ENCODE measurements around the gene BTD.
A peak's percentile ranks its signal among the peaks of the same experiment; 100 is the strongest.
"Not testable (repeated sequence)": the region's sequence is repeated elsewhere in the genome, so short reads cannot be mapped to it uniquely, and the experiment has no call there.

Gene BTD

GRCh38 chr3:15604584-15604983 lies 3.0 kb downstream of the BTD start:
- DNase-seq (ENCODE audit: low read depth, low spot score), result not testable (repeated sequence)

- no peak for DNase-seq (ENCODE audit: low read depth, low spot score)
Measured at GRCh38 chr3:15606434-15606891, 4.9 kb downstream of the BTD start.

GRCh38 chr3:15610082-15610759 lies 8.7 kb downstream of the BTD start:
- DNase-seq (ENCODE audit: low read depth, low spot score), result no peak

- no peak for DNase-seq (ENCODE audit: low read depth, low spot score)
Measured at GRCh38 chr3:15611018-15611417, 9.5 kb downstream of the BTD start.

- DNase-seq (ENCODE audit: low read depth, low spot score), result no peak
Measured at GRCh38 chr3:15612001-15612400, 10.5 kb downstream of the BTD start.

- no peak for DNase-seq (ENCODE audit: low read depth, low spot score)
Measured at GRCh38 chr3:15614958-15615357, 13.4 kb downstream of the BTD start.

GRCh38 chr3:15616053-15616452 lies 14.5 kb downstream of the BTD start:
- no peak for DNase-seq (ENCODE audit: low read depth, low spot score)

- not testable (repeated sequence) for DNase-seq (ENCODE audit: low read depth, low spot score)
Measured at GRCh38 chr3:15619659-15620464, 18.3 kb downstream of the BTD start.

GRCh38 chr3:15623535-15624440 lies 22.2 kb downstream of the BTD start:
- no peak for DNase-seq (ENCODE audit: low read depth, low spot score)

- DNase-seq (ENCODE audit: low read depth, low spot score), result no peak
Measured at GRCh38 chr3:15628967-15629366, 27.4 kb downstream of the BTD start.

- DNase-seq (ENCODE audit: low read depth, low spot score), result peak; percentile 48
Measured at GRCh38 chr3:15629860-15630597, 28.5 kb downstream of the BTD start.

GRCh38 chr3:15630646-15631350 lies 29.3 kb downstream of the BTD start:
- no peak for DNase-seq (ENCODE audit: low read depth, low spot score)

- no peak for DNase-seq (ENCODE audit: low read depth, low spot score)
Measured at GRCh38 chr3:15631426-15632211, 30.1 kb downstream of the BTD start.

GRCh38 chr3:15632212-15632580 lies 30.7 kb downstream of the BTD start:
- no peak for DNase-seq (ENCODE audit: low read depth, low spot score)

- no peak for DNase-seq (ENCODE audit: low read depth, low spot score)
Measured at GRCh38 chr3:15633159-15633558, 31.6 kb downstream of the BTD start.

GRCh38 chr3:15633766-15634598 lies 32.4 kb downstream of the BTD start:
- no peak for DNase-seq (ENCODE audit: low read depth, low spot score)

GRCh38 chr3:15634671-15635070 lies 33.1 kb downstream of the BTD start:
- DNase-seq (ENCODE audit: low read depth, low spot score), result no peak

- DNase-seq (ENCODE audit: low read depth, low spot score), result no peak
Measured at GRCh38 chr3:15635121-15635661, 33.6 kb downstream of the BTD start.
